ENCODE measurements around the gene TMEM127.
"Not testable (repeated sequence)": the region's sequence is repeated elsewhere in the genome, so short reads cannot be mapped to it uniquely, and the experiment has no call there.

TMEM127 gene

DNA sequence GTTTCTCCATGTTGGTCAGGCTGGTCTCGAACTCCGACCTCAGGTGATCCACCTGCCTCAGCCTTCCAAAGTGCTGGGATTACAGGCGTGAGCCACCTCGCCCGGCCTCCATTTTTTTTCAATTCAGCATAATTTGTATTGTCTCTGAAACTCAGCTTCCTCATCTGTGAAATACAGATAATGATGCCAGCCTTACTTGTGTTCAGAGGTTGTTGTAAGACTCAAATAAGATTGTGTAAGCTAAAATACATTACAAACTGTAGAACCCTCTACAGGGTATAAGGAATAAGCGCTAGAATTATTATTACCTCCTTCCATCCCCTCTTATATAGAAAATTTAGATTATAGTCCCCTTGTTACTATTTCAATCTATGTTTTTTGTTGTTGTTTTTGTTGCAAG lies 32.4 kb downstream of the TMEM127 start:
- H3K4me3 ChIP-seq (ENCODE audit: severe bottlenecking) = no peak overlapping the region
- no peak overlapping the region for H3K27ac ChIP-seq (ENCODE audit: poor library complexity, severe bottlenecking)
- DNase-seq (ENCODE audit: low spot score) = no peak
- H3K27me3 ChIP-seq (ENCODE audit: insufficient read depth, poor library complexity, severe bottlenecking) = no peaks in the 10 kb centered on the region
- no peaks in the 10 kb centered on the region for H3K9me3 ChIP-seq (ENCODE audit: severe bottlenecking)
- TF ChIP-seq, protein P1, sequence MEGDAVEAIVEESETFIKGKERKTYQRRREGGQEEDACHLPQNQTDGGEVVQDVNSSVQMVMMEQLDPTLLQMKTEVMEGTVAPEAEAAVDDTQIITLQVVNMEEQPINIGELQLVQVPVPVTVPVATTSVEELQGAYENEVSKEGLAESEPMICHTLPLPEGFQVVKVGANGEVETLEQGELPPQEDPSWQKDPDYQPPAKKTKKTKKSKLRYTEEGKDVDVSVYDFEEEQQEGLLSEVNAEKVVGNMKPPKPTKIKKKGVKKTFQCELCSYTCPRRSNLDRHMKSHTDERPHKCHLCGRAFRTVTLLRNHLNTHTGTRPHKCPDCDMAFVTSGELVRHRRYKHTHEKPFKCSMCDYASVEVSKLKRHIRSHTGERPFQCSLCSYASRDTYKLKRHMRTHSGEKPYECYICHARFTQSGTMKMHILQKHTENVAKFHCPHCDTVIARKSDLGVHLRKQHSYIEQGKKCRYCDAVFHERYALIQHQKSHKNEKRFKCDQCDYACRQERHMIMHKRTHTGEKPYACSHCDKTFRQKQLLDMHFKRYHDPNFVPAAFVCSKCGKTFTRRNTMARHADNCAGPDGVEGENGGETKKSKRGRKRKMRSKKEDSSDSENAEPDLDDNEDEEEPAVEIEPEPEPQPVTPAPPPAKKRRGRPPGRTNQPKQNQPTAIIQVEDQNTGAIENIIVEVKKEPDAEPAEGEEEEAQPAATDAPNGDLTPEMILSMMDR (IDR thresholded peaks at IDR 0.05; ENCODE audit: poor library complexity, severe bottlenecking) = no peak
- no peaks in the 10 kb centered on the region for H3K4me1 ChIP-seq (ENCODE audit: insufficient read depth, poor library complexity, severe bottlenecking)
- H3K36me3 ChIP-seq (ENCODE audit: low read depth) = no peaks in the 10 kb centered on the region
- ATAC-seq (ENCODE audit: low read depth) = no peak

DNA sequence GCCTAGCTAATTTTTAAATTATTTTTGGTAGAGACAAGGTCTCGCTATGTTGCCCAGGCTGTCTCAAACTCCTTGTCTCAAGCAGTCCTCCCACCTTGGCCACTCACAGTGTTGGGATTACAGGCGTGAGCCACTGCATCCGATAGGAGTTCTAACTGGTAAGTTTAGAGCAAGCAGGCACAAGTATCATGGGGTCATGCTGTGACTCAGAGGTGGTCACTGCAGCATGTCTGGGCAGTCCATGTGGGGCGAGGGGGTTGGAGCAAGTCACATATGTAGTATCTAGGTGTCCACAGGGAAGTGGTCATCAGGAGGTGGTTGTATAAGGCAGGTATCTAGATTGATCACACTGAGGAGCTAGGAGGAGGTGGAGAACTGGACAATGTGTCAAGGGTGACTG lies 34.5 kb downstream of the TMEM127 start:
- DNase-seq (ENCODE audit: low spot score) (no peak), ATAC-seq (ENCODE audit: low read depth) (peak; percentile 25; the same call in 1 of the 3 replicates)
- no peak overlapping the region for H3K27ac ChIP-seq (ENCODE audit: poor library complexity, severe bottlenecking)
- H3K4me3 ChIP-seq (ENCODE audit: severe bottlenecking) = no peak overlapping the region
- H3K27me3 ChIP-seq (ENCODE audit: insufficient read depth, poor library complexity, severe bottlenecking) = no peaks in the 10 kb centered on the region
- TF ChIP-seq, protein P1 (IDR thresholded peaks at IDR 0.05; ENCODE audit: poor library complexity, severe bottlenecking) = no peak
- H3K36me3 ChIP-seq (ENCODE audit: low read depth) = no peaks in the 10 kb centered on the region
- H3K4me1 ChIP-seq (ENCODE audit: insufficient read depth, poor library complexity, severe bottlenecking) = no peaks in the 10 kb centered on the region
- H3K9me3 ChIP-seq (ENCODE audit: severe bottlenecking) = no peaks in the 10 kb centered on the region

GRCh38 chr2:96225016-96225533 lies 40.7 kb downstream of the TMEM127 start:
- Histone ChIP-seq H3K36me3 (ENCODE audit: low read depth) (no peaks in the 10 kb centered on the region), H3K27me3 (ENCODE audit: insufficient read depth, poor library complexity, severe bottlenecking) (no peaks in the 10 kb centered on the region), H3K9me3 (ENCODE audit: severe bottlenecking) (no peaks in the 10 kb centered on the region), H3K27ac (ENCODE audit: poor library complexity, severe bottlenecking) (no peak overlapping the region), H3K4me1 (ENCODE audit: insufficient read depth, poor library complexity, severe bottlenecking) (no peaks in the 10 kb centered on the region), H3K4me3 (ENCODE audit: severe bottlenecking) (no peak overlapping the region)
- DNase-seq (ENCODE audit: low spot score) (no peak), ATAC-seq (ENCODE audit: low read depth) (no peak)
- TF ChIP-seq, protein P1 (IDR thresholded peaks at IDR 0.05; ENCODE audit: poor library complexity, severe bottlenecking) = no peak

DNA sequence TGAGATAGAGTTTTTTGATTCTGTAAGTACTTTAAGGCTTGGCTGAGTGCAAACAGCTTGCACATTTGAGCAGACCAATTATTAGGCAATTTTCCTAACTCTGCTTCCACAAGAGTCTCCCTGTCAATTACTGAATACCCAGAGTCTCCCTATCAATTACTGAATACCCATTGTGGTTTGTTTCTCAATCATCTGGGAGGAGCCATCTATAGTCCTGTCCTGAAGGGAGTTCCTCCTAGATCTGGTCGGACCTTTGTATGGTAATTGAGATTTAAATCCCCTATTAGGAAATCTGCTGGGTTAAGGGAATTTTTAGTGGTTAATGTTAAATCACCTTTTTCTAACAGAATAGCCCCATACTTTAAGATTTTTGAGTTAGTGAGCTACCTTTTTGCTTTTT lies 44.7 kb downstream of the TMEM127 start:
- DNase-seq (ENCODE audit: low spot score); H3K36me3 ChIP-seq (ENCODE audit: low read depth); H3K9me3 ChIP-seq (ENCODE audit: severe bottlenecking); ATAC-seq (ENCODE audit: low read depth); H3K27me3 ChIP-seq (ENCODE audit: insufficient read depth, poor library complexity, severe bottlenecking); H3K4me1 ChIP-seq (ENCODE audit: insufficient read depth, poor library complexity, severe bottlenecking); H3K4me3 ChIP-seq (ENCODE audit: severe bottlenecking); H3K27ac ChIP-seq (ENCODE audit: poor library complexity, severe bottlenecking): not testable (repeated sequence)

- H3K27me3 ChIP-seq (ENCODE audit: insufficient read depth, poor library complexity, severe bottlenecking); H3K4me1 ChIP-seq (ENCODE audit: insufficient read depth, poor library complexity, severe bottlenecking); H3K4me3 ChIP-seq (ENCODE audit: severe bottlenecking); H3K9me3 ChIP-seq (ENCODE audit: severe bottlenecking); ATAC-seq (ENCODE audit: low read depth); H3K27ac ChIP-seq (ENCODE audit: poor library complexity, severe bottlenecking); DNase-seq (ENCODE audit: low spot score); H3K36me3 ChIP-seq (ENCODE audit: low read depth): not testable (repeated sequence)
Measured at GRCh38 chr2:96219959-96220358, 45.8 kb downstream of the TMEM127 start.

- TF ChIP-seq, protein P1 (IDR thresholded peaks at IDR 0.05; ENCODE audit: poor library complexity, severe bottlenecking) = no peak
- Histone ChIP-seq H3K36me3 (ENCODE audit: low read depth) (no peaks in the 10 kb centered on the region), H3K9me3 (ENCODE audit: severe bottlenecking) (no peaks in the 10 kb centered on the region), H3K27ac (ENCODE audit: poor library complexity, severe bottlenecking) (no peak overlapping the region), H3K4me3 (ENCODE audit: severe bottlenecking) (no peak overlapping the region), H3K4me1 (ENCODE audit: insufficient read depth, poor library complexity, severe bottlenecking) (no peaks in the 10 kb centered on the region), H3K27me3 (ENCODE audit: insufficient read depth, poor library complexity, severe bottlenecking) (no peaks in the 10 kb centered on the region)
- DNase-seq (ENCODE audit: low spot score) (no peak), ATAC-seq (ENCODE audit: low read depth) (no peak)
Measured at GRCh38 chr2:96218508-96219131, 47.2 kb downstream of the TMEM127 start.

All from RWPE2 (cell line).